Nephron (organoid): ENCODE data around the gene LRBA.

Experiments used
- H3K27ac Mint-ChIP-seq, 3 experiments: 2 replicates each; pipeline ENCODE4 v1.8.0; 2020; ENCODE audit warnings: mixed read lengths in 3 of 3, mild to moderate bottlenecking in 2 of 3, moderate library complexity in 1 of 3
- H3K27me3 Mint-ChIP-seq: 2 replicates; pipeline ENCODE4 v1.8.0; 2021; ENCODE audit warnings: low read depth, mild to moderate bottlenecking, moderate library complexity, mixed read lengths
- H3K36me3 Mint-ChIP-seq: 2 replicates; pipeline ENCODE4 v1.8.0; 2020; ENCODE audit warnings: low read depth, mixed read lengths
- H3K4me1 Mint-ChIP-seq: 2 replicates; pipeline ENCODE4 v1.8.0; 2020; ENCODE audit warnings: mixed read lengths
- H3K4me3 Mint-ChIP-seq, 3 experiments: 2 replicates each; pipeline ENCODE4 v1.8.0; 2020; ENCODE audit warnings: mild to moderate bottlenecking in 3 of 3, mixed read lengths in 3 of 3, moderate library complexity in 2 of 3
- H3K9me3 Mint-ChIP-seq: 2 replicates; pipeline ENCODE4 v1.8.0; 2020; ENCODE audit warnings: mixed read lengths
- TF ChIP-seq, protein P1 (sequence below), 3 experiments: fragments of 200-600 bp; sonication (generic); IDR thresholded peaks; one replicate each; pipeline ENCODE4 v1.5.0; 2021; ENCODE audit warnings: antibody characterized with exemption in 3 of 3; ENCODE audit not compliant: unreplicated experiment in 3 of 3

The LRBA gene

DNA sequence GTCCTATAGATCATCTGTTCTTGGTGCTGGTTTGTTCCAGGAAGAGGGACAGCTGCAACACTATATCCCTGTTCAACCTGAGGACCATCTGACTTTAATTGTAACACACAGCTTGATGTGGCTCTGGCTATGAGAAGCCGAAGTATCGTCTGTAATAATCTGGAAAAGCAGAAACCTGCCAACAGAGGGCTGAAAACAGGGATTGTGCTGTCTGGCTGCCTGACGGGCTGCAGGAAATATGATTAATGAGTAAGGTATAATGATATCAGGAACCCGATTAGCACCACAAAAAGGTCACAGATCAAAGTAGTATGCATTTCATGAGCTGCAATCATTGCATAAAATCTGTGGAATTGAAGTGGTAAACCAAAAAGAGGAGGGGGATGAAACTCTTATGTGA lies 603.6 kb downstream of the LRBA start:
- Mint-ChIP-seq H3K27ac (no peak overlapping the region), H3K9me3 (no peaks in the 10 kb centered on the region), H3K36me3 (peaks cover 3% of the 10 kb centered on the region), H3K27me3 (no peaks in the 10 kb centered on the region), H3K4me1 (no peaks in the 10 kb centered on the region), H3K4me3 (no peak overlapping the region)
- TF ChIP-seq, protein P1, sequence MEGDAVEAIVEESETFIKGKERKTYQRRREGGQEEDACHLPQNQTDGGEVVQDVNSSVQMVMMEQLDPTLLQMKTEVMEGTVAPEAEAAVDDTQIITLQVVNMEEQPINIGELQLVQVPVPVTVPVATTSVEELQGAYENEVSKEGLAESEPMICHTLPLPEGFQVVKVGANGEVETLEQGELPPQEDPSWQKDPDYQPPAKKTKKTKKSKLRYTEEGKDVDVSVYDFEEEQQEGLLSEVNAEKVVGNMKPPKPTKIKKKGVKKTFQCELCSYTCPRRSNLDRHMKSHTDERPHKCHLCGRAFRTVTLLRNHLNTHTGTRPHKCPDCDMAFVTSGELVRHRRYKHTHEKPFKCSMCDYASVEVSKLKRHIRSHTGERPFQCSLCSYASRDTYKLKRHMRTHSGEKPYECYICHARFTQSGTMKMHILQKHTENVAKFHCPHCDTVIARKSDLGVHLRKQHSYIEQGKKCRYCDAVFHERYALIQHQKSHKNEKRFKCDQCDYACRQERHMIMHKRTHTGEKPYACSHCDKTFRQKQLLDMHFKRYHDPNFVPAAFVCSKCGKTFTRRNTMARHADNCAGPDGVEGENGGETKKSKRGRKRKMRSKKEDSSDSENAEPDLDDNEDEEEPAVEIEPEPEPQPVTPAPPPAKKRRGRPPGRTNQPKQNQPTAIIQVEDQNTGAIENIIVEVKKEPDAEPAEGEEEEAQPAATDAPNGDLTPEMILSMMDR (IDR thresholded peaks at IDR 0.05; ENCODE audit: unreplicated experiment in 3 of 3) = no peak

DNA sequence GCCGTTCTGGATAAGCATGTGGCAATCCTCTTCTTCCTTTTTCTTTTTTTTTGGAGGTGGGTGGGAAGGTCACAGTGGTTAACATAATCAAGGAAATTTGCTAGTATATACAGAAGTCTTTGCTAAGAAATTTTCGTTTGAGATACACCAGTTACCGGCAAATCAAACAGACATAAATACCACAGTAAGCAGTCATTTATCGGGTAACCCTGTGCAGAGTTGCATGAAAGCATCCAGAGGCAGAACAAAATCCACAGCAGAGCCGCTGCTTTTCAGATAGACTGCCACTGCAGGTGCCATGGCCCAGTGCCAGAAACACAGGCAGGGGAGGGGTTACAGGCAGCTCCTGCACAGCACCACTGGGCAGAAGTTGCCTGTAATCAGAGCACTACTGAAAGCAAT lies 612.2 kb downstream of the LRBA start:
- TF ChIP-seq, protein P1 (IDR thresholded peaks at IDR 0.05; ENCODE audit: unreplicated experiment in 3 of 3) = no peak
- Mint-ChIP-seq H3K4me3 (no peak overlapping the region), H3K4me1 (no peaks in the 10 kb centered on the region), H3K27ac (no peak overlapping the region), H3K27me3 (no peaks in the 10 kb centered on the region), H3K36me3 (peaks cover 6% of the 10 kb centered on the region), H3K9me3 (no peaks in the 10 kb centered on the region)

DNA sequence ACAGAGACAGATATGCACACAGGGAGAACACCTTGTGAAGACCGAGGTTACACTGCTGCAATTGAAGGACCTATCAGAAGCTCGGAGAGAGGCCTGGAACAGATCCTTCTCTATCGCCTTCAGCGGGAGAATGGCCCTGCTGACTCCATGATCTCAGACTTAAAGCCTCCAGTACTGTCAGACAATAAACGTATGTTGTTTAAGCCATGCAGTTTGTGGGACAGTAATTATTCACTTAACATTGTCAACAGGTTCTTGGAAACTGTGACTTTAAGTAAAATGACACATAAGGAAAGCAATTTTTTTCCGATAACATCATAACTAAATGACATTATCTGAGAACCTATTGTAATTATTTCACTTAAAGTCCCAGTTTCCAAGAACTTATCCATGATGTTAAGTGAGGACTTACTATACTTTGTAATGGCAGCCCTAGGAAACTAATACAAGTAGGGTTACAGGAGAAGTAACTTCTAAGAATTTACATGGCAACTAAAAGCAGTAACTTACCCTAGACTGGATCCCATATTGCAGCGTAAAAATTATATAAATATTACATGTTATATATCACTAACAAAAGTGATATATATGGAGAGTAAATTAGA lies 613.9 kb downstream of the LRBA start:
- Mint-ChIP-seq H3K27me3 (no peaks in the 10 kb centered on the region), H3K4me1 (no peaks in the 10 kb centered on the region), H3K9me3 (no peaks in the 10 kb centered on the region), H3K27ac (no peak overlapping the region), H3K4me3 (no peak overlapping the region), H3K36me3 (peaks cover 6% of the 10 kb centered on the region)
- TF ChIP-seq, protein P1 (IDR thresholded peaks at IDR 0.05; ENCODE audit: unreplicated experiment in 3 of 3) = no peak

DNA sequence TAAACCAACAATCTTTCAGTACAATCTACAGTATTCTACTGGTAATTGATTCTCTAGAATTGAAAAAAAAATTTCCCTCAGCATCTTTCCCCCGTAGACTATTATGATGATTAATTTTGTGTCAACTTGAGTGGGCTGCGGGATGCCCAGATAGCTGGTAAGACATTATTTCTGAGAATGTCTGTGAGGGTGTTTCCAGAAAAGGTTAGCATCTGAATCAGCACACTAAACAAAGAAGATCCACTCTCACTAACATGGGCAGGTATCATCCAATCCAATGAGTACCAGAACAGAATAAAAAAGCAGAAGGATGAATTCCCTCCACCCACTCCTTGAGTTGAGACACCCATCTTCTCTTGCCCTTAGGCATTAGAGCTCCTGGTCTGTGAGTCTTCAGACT lies 619.2 kb downstream of the LRBA start:
- TF ChIP-seq, protein P1 (IDR thresholded peaks at IDR 0.05; ENCODE audit: unreplicated experiment in 3 of 3) = no peak
- peaks cover 4% of the 10 kb centered on the region for H3K4me1 Mint-ChIP-seq
- no peak overlapping the region for H3K27ac Mint-ChIP-seq
- H3K9me3 Mint-ChIP-seq = peaks cover 5% of the 10 kb centered on the region
- H3K4me3 Mint-ChIP-seq = no peak overlapping the region
- H3K27me3 Mint-ChIP-seq = no peaks in the 10 kb centered on the region
- peaks cover 15% of the 10 kb centered on the region for H3K36me3 Mint-ChIP-seq

DNA sequence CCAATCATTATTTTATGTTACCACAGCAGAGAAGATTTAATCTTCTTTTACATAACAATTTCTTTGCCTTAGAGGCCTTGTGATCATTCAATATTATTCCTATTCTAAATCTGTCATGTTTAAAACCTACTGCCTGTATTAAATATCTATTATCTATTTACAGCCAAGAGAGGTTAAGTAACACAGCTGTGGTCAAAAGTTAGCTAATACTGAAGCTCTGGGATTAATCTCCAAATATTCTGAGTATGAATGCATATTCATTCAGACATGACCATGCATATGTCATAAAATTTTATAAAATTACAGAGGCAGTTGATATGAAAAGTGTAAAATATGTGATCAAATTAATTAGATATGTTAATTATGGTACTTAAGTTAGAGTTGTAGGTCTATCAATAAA lies 621.0 kb downstream of the LRBA start:
- Mint-ChIP-seq H3K4me3 (no peak overlapping the region), H3K36me3 (peaks cover 9% of the 10 kb centered on the region), H3K4me1 (peaks cover 4% of the 10 kb centered on the region), H3K9me3 (peaks cover 5% of the 10 kb centered on the region), H3K27ac (no peak overlapping the region), H3K27me3 (no peaks in the 10 kb centered on the region)
- TF ChIP-seq, protein P1 (IDR thresholded peaks at IDR 0.05; ENCODE audit: unreplicated experiment in 3 of 3) = no peak

DNA sequence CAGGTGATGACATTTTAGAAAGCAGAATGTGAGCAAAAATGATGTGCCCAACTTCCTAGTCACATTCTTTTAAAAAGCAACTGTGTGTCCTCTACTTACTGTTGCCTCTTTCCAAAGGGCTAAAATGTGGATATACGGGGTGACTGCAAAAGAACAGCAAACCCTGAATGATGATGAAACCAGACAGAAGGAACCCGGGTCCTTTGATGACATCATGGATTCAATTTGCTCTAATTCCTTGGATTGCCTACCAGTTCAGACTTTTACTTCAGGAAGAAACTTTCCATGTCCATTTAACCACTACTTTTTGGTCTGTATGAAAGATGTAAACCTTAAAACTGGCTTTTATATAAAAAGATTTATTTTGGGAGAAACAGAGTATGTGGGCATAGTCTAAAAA lies 624.0 kb downstream of the LRBA start:
- no peak overlapping the region for H3K4me3 Mint-ChIP-seq

More for the DNA sequence above, 624.0 kb downstream of the LRBA start:
- Mint-ChIP-seq H3K27ac (no peak overlapping the region), H3K27me3 (no peaks in the 10 kb centered on the region), H3K9me3 (peaks cover 5% of the 10 kb centered on the region), H3K4me1 (peaks cover 4% of the 10 kb centered on the region), H3K36me3 (peaks cover 9% of the 10 kb centered on the region)
- TF ChIP-seq, protein P1 (IDR thresholded peaks at IDR 0.05; ENCODE audit: unreplicated experiment in 3 of 3) = no peak
